Coronary artery (tissue), 2 donors: Measurements from ENCODE around the gene TNS4.

Experiments used
- DNase-seq: peaks from one replicate; pipeline ENCODE4 v3.0.0-alpha.2; 2017; ENCODE audit warnings: low spot score
- H3K27ac ChIP-seq, 2 donors: fragments of 200-600 bp; sonication (generic); one replicate each; pipeline ENCODE4 v1.5.1; 2016 to 2019
- H3K4me3 ChIP-seq: fragments of 200-600 bp; sonication (generic); 2 replicates; pipeline ENCODE4 v1.5.1; 2016; ENCODE audit warnings: mild to moderate bottlenecking, moderate library complexity
- TF ChIP-seq, protein P1 (sequence below): fragments of 200-600 bp; sonication (generic); IDR thresholded peaks from one replicate; pipeline ENCODE4 v1.5.1; 2019; ENCODE audit warnings: antibody characterized with exemption

The TNS4 gene

DNA sequence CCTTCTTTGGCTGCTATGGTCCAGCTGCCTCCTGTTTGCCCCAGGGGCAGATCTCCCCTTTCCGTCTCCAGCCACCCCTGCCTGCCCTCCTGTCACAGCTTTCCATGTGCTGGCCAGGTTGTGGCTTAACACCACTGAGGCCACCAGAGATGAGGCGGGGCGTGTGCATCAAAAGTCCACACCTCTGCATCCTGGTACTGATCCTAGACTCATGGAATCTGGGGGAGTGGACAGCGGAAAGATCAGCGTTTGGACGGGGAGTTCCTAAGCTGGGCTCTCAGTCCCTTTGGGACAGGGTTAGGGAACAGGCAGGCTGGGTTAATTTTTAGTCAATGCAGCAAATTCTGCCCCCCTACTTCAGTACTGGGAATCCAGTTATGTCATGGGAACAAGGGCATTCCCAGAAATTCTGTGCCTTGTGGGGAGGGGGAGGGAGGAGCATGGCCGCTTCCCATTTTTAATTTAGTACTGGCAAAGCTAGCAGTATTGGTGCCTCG lies 54.2 kb downstream of the TNS4 start:
- Histone ChIP-seq H3K27ac (peak overlapping the region; percentile 63 to 83), H3K4me3 (peak overlapping the region; percentile 64)
- no peak for DNase-seq
- TF ChIP-seq, protein P1, sequence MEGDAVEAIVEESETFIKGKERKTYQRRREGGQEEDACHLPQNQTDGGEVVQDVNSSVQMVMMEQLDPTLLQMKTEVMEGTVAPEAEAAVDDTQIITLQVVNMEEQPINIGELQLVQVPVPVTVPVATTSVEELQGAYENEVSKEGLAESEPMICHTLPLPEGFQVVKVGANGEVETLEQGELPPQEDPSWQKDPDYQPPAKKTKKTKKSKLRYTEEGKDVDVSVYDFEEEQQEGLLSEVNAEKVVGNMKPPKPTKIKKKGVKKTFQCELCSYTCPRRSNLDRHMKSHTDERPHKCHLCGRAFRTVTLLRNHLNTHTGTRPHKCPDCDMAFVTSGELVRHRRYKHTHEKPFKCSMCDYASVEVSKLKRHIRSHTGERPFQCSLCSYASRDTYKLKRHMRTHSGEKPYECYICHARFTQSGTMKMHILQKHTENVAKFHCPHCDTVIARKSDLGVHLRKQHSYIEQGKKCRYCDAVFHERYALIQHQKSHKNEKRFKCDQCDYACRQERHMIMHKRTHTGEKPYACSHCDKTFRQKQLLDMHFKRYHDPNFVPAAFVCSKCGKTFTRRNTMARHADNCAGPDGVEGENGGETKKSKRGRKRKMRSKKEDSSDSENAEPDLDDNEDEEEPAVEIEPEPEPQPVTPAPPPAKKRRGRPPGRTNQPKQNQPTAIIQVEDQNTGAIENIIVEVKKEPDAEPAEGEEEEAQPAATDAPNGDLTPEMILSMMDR, result no peak

DNA sequence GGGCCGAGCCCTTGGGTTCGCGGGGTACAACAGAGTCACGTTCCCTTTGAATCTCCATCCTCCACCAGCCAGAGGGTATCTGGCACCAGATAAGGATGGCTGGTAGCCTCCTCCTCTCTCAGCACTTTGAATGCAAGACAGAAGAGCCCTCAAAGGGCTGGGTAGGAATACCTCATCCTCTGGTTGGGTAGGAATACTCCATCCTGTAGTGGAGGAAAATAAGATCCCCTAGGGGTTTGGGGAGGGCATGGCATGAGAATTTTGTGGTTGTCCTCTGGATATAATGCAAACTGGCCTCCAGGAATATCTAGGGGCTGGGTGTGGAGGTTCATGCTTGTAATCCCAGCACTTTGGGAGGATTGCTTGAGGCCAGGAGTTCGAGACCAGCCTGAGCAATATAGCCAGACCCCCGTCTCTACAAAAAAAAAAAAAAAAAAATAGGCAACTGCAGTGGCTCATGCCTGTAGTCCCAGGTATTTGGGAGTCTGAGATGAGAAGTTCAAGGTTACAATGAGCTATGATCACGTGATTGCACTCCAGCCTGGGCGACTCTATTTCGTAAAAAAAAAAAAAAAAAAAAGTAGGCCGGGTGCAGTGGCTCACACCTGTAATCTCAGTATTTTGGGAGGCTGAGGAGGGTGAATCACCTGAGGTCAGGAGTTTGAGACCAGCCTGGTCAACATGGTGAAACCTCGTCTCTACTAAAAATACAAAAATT lies 55.5 kb downstream of the TNS4 start:
- DNase-seq, result no peak
- Histone ChIP-seq H3K4me3 (peak overlapping the region; percentile 83), H3K27ac (peak overlapping the region; percentile 94 to 97)
- TF ChIP-seq, protein P1, result no peak

DNA sequence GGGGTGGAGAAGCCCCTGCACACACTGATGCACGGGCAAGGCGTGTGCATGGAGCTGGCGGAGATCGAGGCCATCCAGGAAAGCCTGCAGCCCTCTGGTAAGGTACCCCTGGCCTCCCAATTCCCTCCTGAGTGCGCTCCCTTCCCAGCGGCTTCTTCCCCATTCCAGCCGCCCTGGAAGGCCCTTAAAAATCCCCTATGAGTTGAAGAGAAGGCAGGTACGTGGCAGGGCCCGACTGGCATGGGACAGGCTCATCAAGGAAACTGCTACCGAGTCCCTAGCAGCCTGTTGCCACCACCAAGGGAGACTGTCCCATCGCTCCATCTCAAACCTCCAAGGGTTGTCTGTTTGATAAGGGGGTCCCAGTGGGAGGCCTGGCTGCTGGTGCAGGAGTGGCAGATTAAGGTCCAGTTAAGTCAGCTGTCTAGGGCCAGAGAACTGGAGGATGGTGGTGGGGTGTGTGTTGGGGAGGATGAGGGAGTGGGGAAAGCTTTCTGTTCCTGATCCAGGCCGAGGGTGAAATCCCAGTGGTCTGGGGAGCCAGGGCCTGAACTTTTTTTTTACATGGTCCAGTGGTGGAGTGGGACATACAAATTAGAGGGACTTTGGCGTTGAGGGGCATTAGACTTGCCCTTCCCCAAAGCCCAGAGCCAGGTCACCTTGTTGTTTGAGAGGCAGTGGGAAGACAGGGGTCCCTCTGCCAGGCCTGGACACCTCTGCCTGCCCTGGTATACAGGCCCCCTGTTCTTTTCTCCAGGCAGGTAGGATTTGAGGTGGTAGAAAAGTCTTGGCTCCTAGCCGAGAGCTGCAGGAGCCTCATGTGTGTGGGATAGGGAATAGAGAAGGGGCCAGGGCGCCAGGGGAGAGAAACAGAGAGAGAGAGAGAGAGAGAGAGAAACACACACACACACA lies 57.2 kb downstream of the TNS4 start:
- no peak for DNase-seq
- H3K4me3 ChIP-seq, result peak overlapping the region; percentile 83
- TF ChIP-seq, protein P1, result no peak
- peak overlapping the region; percentile 94 to 97 for H3K27ac ChIP-seq

DNA sequence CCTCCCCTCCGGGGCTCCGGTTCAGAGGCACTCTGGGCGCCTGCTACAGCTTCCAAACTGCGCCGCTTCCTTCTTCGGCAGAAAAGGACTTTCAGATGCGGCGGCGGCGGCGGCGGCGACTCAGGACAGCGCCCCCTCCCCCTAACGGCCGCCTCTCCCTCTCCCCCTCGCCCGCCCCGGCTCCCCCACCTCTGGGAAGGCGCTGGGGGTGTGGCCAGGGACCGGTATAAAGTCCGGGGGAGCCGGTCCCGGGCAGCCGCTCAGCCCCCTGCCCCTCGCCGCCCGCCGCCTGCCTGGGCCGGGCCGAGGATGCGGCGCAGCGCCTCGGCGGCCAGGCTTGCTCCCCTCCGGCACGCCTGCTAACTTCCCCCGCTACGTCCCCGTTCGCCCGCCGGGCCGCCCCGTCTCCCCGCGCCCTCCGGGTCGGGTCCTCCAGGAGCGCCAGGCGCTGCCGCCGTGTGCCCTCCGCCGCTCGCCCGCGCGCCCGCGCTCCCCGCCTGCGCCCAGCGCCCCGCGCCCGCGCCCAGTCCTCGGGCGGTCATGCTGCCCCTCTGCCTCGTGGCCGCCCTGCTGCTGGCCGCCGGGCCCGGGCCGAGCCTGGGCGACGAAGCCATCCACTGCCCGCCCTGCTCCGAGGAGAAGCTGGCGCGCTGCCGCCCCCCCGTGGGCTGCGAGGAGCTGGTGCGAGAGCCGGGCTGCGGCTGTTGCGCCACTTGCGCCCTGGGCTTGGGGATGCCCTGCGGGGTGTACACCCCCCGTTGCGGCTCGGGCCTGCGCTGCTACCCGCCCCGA lies 58.0 kb downstream of the TNS4 start, which contains the start of gene IGFBP4:
TSS of gene IGFBP4 (plus strand) at position 255 of the 792 bp plus-strand sequence. CDS start at position 541, 286 bp downstream.
- TF ChIP-seq, protein P1, result peak; percentile 22
- Histone ChIP-seq H3K4me3 (peak within 1 kb of the TSS; percentile 83), H3K27ac (peak within 1 kb of the TSS; percentile 94 to 97)
- no peak for DNase-seq

DNA sequence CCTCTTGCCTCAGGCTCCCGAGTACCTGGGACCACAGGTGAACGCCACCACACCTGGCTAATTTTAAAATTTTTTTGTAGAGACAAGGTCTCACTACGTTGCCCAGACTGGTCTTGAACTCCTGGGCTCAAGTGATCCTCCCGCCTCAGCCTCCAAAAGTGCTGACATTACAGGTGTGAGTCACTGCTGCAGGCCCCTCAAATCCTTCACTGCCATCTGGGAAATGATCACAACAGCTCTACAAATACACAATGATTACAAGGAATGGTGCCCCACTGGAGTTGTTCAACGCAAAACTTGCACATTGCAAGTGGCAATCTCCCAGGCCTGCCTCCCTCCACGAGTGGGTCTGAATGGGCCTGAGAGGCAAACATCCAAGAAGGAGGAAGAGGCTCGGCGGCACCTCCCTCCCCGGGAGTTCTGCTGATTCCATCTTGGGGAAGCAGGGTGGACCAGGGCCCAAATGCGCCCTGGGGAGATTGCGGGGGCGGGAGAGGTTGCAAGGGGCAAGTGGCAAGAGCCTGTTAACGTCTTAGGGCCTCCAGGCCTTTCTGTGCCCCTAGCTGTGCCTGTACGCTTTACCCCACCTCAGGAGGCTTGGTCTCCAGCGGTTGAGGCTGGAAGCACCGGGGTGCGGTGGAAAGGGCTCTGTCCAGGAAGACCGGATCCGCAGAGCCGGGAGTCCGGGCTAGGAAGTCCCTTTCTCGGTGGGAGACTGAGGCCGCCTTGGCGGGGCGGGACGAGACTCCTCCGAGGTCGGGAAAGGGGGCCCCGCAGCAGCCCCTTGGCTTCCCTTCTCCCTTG lies 58.8 kb downstream of the TNS4 start:
- Histone ChIP-seq H3K4me3 (peak overlapping the region; percentile 83), H3K27ac (peak overlapping the region; percentile 94 to 97)
- TF ChIP-seq, protein P1, result no peak
- DNase-seq, result no peak

DNA sequence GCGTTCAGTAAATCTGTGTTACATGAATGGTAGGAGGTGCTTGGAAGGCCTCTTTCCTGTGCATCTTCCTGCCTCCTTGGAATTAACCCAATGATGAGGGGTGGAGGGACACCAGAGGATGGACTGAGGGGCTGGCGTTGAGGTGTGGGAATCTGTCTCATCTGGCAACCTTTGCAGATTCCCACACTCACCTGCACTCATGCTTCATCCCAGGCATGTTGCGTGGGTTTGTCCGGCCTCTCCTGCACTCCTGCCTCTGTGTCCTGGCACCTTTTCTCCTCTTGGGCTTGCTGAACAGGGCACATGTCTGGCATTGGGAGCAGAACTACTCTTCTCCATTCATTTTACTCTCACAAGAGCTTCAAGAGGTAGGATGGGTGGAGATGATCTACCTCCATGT lies 61.3 kb downstream of the TNS4 start:
- DNase-seq, result no peak
- Histone ChIP-seq H3K4me3 (no peak overlapping the region), H3K27ac (no peak overlapping the region)
- TF ChIP-seq, protein P1, result no peak
